Stimulated activated naive CD8-positive, alpha-beta T cell treated with anti-CD3 and anti-CD28 coated beads, Interleukin-15, Interleukin-2, amounts not matched to agents 100 ng/mL and 50 ng/mL, for 24 hours (primary cell): ENCODE measurements around the gene DYNAP.

Source experiments
- H3K27ac Mint-ChIP-seq: one replicate; pipeline ENCODE4 v1.8.0; 2021; ENCODE audit warnings: mild to moderate bottlenecking, mixed read lengths
- H3K27me3 Mint-ChIP-seq: one replicate; pipeline ENCODE4 v1.8.0; 2021; ENCODE audit warnings: mixed read lengths
- H3K36me3 Mint-ChIP-seq: one replicate; pipeline ENCODE4 v1.8.0; 2021; ENCODE audit warnings: low read depth, mixed read lengths
- H3K4me1 Mint-ChIP-seq: one replicate; pipeline ENCODE4 v1.8.0; 2021; ENCODE audit warnings: low read depth, mixed read lengths
- H3K4me3 Mint-ChIP-seq: one replicate; pipeline ENCODE4 v1.8.0; 2021; ENCODE audit warnings: mild to moderate bottlenecking, mixed read lengths
- H3K9me3 Mint-ChIP-seq: one replicate; pipeline ENCODE4 v1.8.0; 2021; ENCODE audit warnings: mixed read lengths

Gene DYNAP, protein sequence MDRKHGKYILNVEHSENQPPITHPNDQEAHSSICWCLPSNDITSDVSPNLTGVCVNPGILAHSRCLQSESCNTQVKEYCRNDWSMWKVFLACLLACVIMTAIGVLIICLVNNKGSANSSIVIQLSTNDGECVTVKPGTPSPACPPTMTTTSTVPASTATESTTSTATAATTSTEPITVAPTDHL

DNA sequence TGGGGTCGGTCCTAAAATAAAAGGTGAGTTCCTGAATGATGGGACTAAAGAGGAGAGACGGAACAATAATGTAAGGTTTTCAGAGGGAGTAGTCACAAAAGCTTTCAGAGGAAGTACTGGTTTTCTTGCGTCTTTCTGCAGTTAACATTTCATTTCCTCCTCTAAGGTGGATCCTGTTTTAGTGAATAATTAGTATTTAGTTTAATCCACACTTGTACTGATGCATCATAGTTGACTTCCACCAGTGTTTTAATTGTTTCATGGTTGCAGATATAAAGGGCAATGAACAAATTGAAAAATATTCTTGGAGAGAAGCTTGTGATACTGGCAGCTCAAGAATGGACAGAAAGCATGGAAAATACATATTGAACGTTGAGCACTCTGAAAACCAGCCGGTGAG is at the start of gene DYNAP:
TSS of gene DYNAP (plus strand) at position 301 of the 400 bp plus-strand sequence. CDS start at position 339, 38 bp downstream.
- no peaks in the 10 kb centered on the region for H3K36me3 Mint-ChIP-seq
- peaks cover 3% of the 10 kb centered on the region for H3K27me3 Mint-ChIP-seq
- no peak within 1 kb of the TSS for H3K27ac Mint-ChIP-seq
- H3K9me3 Mint-ChIP-seq: no peaks in the 10 kb centered on the region
- no peak within 1 kb of the TSS for H3K4me3 Mint-ChIP-seq
- H3K4me1 Mint-ChIP-seq: no peaks in the 10 kb centered on the region

DNA sequence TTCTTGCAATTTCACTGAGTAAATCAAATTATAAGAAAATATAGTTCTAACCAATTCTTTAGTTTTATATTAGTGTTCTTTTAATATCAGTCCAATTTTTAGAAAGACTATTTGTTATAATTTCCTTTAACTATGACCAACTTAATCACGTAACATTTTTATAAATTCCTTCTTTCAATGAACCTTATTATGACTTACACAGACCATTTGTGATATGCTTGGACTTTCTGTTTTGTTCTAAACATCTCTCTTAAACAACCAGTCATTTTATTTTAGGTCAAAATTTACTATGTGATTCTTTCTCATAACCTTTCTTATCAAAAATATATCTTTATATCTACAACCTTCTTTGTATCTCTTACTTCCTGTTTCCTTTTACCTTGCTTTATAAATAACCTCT is 39.5 kb upstream of the DYNAP start:
- Mint-ChIP-seq H3K27me3 (peaks cover 7% of the 10 kb centered on the region), H3K36me3 (no peaks in the 10 kb centered on the region), H3K4me1 (no peaks in the 10 kb centered on the region), H3K27ac (no peak overlapping the region), H3K4me3 (no peak overlapping the region), H3K9me3 (no peaks in the 10 kb centered on the region)

- Mint-ChIP-seq H3K36me3 (no peaks in the 10 kb centered on the region), H3K9me3 (no peaks in the 10 kb centered on the region), H3K27ac (no peak overlapping the region), H3K27me3 (no peaks in the 10 kb centered on the region), H3K4me3 (no peak overlapping the region), H3K4me1 (no peaks in the 10 kb centered on the region)
These were observed 35.8 kb upstream of the DYNAP start for GRCh38 chr18:54555286-54555685.

DNA sequence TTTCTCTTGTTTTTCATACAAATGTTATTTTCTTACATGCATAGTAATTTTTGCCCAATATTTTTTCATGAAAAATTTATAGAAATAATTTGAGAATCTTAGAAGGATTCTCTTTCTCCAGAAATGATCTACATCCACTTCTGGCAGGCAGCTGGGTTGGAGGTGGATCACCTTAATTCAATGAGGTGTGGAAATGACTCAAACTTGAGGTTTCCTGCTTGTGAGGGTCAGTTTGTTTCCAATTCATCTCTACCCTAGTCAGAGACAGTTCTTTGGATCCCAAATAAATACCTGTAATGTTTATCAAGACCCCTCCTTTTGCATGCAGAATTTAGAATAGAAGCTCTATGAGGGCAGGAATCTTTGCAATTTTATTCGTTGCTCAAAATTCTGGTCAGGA is 35.0 kb upstream of the DYNAP start:
- no peak overlapping the region for H3K4me3 Mint-ChIP-seq
- H3K4me1 Mint-ChIP-seq: no peaks in the 10 kb centered on the region
- H3K27me3 Mint-ChIP-seq: no peaks in the 10 kb centered on the region
- no peak overlapping the region for H3K27ac Mint-ChIP-seq
- no peaks in the 10 kb centered on the region for H3K36me3 Mint-ChIP-seq
- H3K9me3 Mint-ChIP-seq: no peaks in the 10 kb centered on the region

DNA sequence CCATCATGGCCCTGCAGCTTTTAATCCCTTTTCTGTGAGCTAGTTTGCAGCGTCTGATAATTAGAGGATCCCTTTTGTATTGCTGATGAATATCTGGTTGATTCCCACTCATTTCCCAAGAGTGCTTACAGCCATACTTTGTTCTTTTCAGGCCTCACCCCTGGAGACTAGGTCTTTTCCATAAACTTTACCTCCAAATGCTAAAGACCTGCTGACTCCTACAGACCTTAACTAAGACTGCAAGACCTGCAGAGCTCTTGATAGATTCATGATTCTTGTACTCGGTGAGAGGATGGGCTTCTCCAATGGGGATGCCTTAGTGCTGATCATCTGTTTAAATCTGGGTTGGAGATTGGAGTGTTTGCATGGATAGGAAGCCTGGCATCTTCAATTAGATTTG is 33.1 kb upstream of the DYNAP start:
- H3K4me1 Mint-ChIP-seq: no peaks in the 10 kb centered on the region
- H3K27ac Mint-ChIP-seq: no peak overlapping the region
- H3K9me3 Mint-ChIP-seq: no peaks in the 10 kb centered on the region
- H3K4me3 Mint-ChIP-seq: no peak overlapping the region
- no peaks in the 10 kb centered on the region for H3K27me3 Mint-ChIP-seq
- H3K36me3 Mint-ChIP-seq: no peaks in the 10 kb centered on the region

DNA sequence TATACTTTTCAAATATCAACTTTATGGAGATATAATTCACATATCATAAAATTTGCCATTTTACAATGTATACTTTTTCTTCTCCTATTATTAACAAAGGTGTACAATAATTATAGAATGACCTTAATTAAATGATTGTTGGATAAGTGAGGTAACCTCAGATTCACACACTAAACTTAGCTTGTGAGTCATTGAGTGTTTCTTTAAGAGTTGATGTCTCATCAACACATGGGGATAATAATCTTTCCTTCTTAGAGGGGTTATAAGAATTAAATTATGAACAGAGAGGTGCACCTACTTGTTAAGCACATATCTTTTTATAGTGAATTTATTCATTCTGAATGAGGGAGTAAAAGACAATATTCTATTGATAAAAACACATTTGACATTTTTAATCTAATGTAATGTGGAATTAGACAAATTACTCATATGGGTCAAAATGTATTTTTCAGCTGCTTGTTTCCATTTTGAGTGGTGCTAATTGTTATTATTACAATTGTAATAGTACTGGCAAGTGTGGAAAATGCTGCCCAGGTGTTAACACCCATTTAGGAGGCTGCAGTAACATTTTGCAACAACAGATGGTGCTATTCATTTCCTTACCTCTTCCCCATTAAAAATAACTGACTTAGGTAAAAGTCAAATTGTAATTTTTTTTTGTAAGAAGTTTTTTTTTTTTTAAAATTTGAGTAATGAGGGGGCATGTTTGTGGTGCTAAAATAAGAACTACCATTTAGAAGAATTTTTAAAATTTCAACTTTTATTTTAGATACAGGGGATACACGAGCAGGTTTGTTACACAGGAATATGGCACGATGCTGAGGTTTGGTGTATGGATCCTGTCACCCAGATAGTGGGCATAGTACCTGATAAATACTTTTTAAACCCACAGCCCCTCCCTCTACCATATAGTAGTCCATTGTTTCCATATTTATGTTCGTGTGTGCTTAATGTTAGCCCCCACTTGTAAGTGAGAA is 32.1 kb upstream of the DYNAP start:
- no peak overlapping the region for H3K4me3 Mint-ChIP-seq
- H3K27me3 Mint-ChIP-seq: no peaks in the 10 kb centered on the region
- H3K36me3 Mint-ChIP-seq: no peaks in the 10 kb centered on the region
- H3K27ac Mint-ChIP-seq: no peak overlapping the region
- no peaks in the 10 kb centered on the region for H3K4me1 Mint-ChIP-seq
- H3K9me3 Mint-ChIP-seq: no peaks in the 10 kb centered on the region

GRCh38 chr18:54561706-54562267 is 29.3 kb upstream of the DYNAP start:
- Mint-ChIP-seq H3K4me3 (no peak overlapping the region), H3K4me1 (no peaks in the 10 kb centered on the region), H3K27ac (no peak overlapping the region), H3K27me3 (peaks cover 3% of the 10 kb centered on the region), H3K36me3 (no peaks in the 10 kb centered on the region), H3K9me3 (no peaks in the 10 kb centered on the region)

GRCh38 chr18:54580202-54580729 is 10.8 kb upstream of the DYNAP start:
- Mint-ChIP-seq H3K4me3 (no peak overlapping the region), H3K36me3 (no peaks in the 10 kb centered on the region), H3K27ac (no peak overlapping the region), H3K9me3 (no peaks in the 10 kb centered on the region), H3K27me3 (peaks cover 7% of the 10 kb centered on the region), H3K4me1 (no peaks in the 10 kb centered on the region)

DNA sequence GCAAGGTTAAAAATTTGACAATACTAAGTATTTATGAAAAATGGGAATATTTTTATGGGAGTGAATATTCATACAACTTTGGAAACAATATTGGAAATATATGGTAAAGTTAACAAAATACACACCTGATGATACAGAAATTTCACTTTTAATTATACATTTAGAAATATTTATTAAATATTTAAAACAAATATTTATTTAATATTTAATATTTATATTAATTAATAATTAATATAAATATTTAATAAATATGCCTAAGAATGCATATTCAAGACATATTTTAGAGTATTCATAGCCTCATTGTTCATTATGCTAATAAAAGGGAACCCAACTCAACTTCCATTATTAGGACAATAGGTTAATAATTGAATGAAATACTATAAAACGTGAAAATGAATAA is 7.0 kb upstream of the DYNAP start:
- Mint-ChIP-seq H3K27ac (no peak overlapping the region), H3K4me1 (no peaks in the 10 kb centered on the region), H3K27me3 (peaks cover 3% of the 10 kb centered on the region), H3K9me3 (no peaks in the 10 kb centered on the region), H3K36me3 (no peaks in the 10 kb centered on the region), H3K4me3 (no peak overlapping the region)

DNA sequence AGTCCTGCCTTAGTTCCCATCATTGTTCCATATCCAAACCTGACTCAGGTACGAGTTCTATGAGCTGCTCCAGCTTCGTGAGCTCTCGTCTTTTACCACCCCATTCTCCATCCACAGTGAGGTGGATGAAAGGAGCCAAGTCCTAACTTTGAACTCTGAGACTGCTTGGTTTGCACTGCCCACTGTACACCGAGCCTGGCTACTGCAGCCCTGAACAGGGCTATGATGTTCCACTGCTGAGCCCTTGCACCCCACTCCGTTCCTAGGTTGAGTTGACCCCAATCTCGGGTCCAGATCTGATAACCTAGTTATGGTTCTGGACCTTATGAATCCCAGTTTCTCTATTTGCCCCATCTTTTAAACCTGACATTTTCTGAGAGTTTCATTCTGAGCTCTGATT is 5.3 kb upstream of the DYNAP start:
- H3K4me1 Mint-ChIP-seq: no peaks in the 10 kb centered on the region
- no peaks in the 10 kb centered on the region for H3K9me3 Mint-ChIP-seq
- H3K4me3 Mint-ChIP-seq: no peak overlapping the region
- H3K27me3 Mint-ChIP-seq: peaks cover 3% of the 10 kb centered on the region
- H3K36me3 Mint-ChIP-seq: no peaks in the 10 kb centered on the region
- H3K27ac Mint-ChIP-seq: no peak overlapping the region

GRCh38 chr18:54604211-54604610 is 13.2 kb downstream of the DYNAP start:
- Mint-ChIP-seq H3K27ac (no peak overlapping the region), H3K9me3 (no peaks in the 10 kb centered on the region), H3K27me3 (no peaks in the 10 kb centered on the region), H3K4me3 (no peak overlapping the region), H3K36me3 (no peaks in the 10 kb centered on the region), H3K4me1 (no peaks in the 10 kb centered on the region)

- Mint-ChIP-seq H3K36me3 (no peaks in the 10 kb centered on the region), H3K4me1 (no peaks in the 10 kb centered on the region), H3K27me3 (no peaks in the 10 kb centered on the region), H3K4me3 (no peak overlapping the region), H3K27ac (no peak overlapping the region), H3K9me3 (no peaks in the 10 kb centered on the region)
These were observed 15.8 kb downstream of the DYNAP start for GRCh38 chr18:54606835-54607212.

DNA sequence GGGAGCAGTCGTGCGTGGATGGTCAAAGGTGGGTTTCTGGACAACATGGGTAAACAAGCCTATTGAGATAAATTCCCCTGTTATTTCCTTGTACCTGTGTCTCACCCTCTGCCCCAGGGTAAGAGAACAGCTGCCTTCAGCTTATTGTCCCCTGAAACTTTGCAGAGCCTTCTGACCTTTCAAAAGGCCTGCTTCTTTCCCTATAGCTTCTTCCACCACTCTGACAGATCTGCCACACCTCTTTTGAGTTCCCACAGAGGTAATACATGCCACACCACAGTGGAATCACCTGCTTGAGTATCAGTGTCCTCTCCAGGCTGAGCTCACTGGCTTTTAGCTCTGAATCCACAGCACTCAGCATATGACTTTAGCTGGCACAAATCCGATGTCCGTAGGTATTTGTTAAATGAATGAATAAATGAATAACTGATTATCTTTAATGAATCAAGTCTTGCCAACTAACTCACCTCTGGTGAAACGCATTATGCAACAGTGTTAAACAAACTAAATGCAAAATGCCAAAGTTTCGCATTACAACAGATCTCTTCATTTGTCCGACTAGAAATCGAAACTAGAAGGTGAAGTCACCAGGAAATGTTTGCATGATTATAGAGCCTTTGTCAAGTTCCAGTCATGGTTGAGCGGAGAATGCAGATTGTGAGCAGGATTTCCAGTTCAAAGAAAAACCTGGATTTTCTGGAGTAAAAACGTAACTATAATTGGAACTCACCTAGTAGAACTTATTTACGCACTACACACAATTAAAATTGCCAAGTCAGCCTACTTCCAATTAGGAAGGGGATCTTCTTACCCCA is 16.4 kb downstream of the DYNAP start:
- H3K27me3 Mint-ChIP-seq: no peaks in the 10 kb centered on the region
- H3K36me3 Mint-ChIP-seq: no peaks in the 10 kb centered on the region
- no peaks in the 10 kb centered on the region for H3K9me3 Mint-ChIP-seq
- no peaks in the 10 kb centered on the region for H3K4me1 Mint-ChIP-seq
- no peak overlapping the region for H3K27ac Mint-ChIP-seq
- no peak overlapping the region for H3K4me3 Mint-ChIP-seq

GRCh38 chr18:54608028-54608642 is 17.1 kb downstream of the DYNAP start:
- Mint-ChIP-seq H3K27me3 (no peaks in the 10 kb centered on the region), H3K27ac (no peak overlapping the region), H3K4me1 (no peaks in the 10 kb centered on the region), H3K36me3 (no peaks in the 10 kb centered on the region), H3K9me3 (no peaks in the 10 kb centered on the region), H3K4me3 (no peak overlapping the region)
